ENCODE measurements around the gene TGM5.
"Not testable (repeated sequence)": the region's sequence is repeated elsewhere in the genome, so short reads cannot be mapped to it uniquely, and the experiment has no call there.

The TGM5 gene

GRCh38 chr15:43281926-43282602 is 15.3 kb upstream of the TGM5 start:
- no peak for TF ChIP-seq GATA1 (IDR thresholded peaks at IDR 0.05; ENCODE audit: low read depth, low read length)
- TF ChIP-seq POLR2A (IDR thresholded peaks at IDR 0.05; ENCODE audit: low read length): no peak
- no peak for DNase-seq

DNA sequence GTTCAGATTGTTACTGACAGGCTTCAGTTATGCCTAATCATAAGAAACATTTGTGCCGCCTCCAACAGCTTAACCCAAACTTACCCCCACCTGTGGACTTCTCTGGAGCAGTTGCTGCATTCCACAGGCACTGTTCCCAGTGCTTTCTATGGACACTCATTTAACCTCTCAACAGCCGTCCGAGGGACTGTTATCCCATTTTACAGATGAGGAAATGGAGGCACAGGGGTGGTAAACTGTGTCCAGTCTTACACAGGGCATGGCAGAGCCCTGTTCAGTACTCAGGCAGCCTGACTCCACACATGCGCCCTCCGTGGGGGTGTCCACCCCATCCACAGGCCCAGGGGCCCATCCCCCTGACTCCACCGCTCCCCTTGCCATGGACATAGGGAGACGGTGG is 14.3 kb upstream of the TGM5 start:
- no peak for DNase-seq
- TF ChIP-seq POLR2A (IDR thresholded peaks at IDR 0.05; ENCODE audit: low read length) (no peak), GATA1 (IDR thresholded peaks at IDR 0.05; ENCODE audit: low read depth, low read length) (no peak)

DNA sequence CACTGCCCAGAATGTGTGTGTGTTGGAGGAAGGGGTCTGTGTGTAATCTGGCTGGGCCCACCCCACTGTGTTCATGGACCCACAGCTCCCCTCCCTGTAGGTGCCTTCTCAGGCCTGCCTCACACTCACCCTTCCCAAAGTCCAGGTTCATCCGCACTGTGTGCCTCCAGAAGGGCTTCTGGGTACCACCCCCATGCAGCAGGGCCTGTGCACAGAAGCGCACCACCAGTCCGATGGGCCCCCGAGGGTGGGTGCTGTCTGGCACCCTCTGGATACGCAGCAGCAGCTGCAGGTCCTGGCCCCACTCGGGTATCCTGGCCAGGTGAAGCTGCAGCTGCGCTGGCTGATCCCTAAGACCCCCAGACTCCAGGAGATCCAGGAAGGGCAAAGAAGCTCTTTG is 12.8 kb upstream of the TGM5 start:
- DNase-seq: no peak
- TF ChIP-seq GATA1 (IDR thresholded peaks at IDR 0.05; ENCODE audit: low read depth, low read length): no peak
- TF ChIP-seq POLR2A (IDR thresholded peaks at IDR 0.05; ENCODE audit: low read length): no peak

GRCh38 chr15:43278869-43279268 is 12.1 kb upstream of the TGM5 start:
- DNase-seq: no peak
- TF ChIP-seq GATA1 (IDR thresholded peaks at IDR 0.05; ENCODE audit: low read depth, low read length): no peak
- no peak for TF ChIP-seq POLR2A (IDR thresholded peaks at IDR 0.05; ENCODE audit: low read length)

GRCh38 chr15:43277901-43278300 is 11.2 kb upstream of the TGM5 start:
- DNase-seq: no peak
- no peak for TF ChIP-seq POLR2A (IDR thresholded peaks at IDR 0.05; ENCODE audit: low read length)
- TF ChIP-seq GATA1 (IDR thresholded peaks at IDR 0.05; ENCODE audit: low read depth, low read length): no peak

DNA sequence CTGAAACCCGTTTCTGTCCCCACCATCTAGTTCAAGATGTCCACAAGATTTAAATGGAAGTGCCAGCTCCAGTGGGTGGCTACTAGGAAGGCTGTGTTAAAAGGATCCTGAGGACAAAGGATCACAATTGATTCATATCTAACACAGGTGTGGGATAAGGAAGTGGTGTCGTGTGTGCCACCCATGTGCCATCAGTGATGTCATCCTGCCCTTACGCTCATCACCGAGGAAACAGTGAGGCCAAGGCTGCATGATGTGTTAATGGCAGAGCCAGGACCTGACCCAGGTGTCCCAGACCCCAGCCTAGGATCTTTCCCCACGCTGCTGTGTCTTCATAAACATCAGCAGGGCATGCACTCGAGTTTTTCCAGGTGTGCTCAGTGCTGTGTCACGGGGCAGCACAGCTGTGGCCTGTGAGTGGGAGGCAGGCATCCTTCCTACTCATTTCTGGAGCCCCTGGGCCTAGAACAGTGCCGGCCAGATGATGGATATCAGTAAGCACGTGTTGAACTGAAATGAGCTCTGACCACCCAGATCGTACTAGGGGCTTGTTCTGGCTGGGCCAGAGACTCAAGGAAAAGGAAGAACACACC is 10.6 kb upstream of the TGM5 start:
- TF ChIP-seq GATA1 (IDR thresholded peaks at IDR 0.05; ENCODE audit: low read depth, low read length) (no peak), POLR2A (IDR thresholded peaks at IDR 0.05; ENCODE audit: low read length) (no peak)

DNA sequence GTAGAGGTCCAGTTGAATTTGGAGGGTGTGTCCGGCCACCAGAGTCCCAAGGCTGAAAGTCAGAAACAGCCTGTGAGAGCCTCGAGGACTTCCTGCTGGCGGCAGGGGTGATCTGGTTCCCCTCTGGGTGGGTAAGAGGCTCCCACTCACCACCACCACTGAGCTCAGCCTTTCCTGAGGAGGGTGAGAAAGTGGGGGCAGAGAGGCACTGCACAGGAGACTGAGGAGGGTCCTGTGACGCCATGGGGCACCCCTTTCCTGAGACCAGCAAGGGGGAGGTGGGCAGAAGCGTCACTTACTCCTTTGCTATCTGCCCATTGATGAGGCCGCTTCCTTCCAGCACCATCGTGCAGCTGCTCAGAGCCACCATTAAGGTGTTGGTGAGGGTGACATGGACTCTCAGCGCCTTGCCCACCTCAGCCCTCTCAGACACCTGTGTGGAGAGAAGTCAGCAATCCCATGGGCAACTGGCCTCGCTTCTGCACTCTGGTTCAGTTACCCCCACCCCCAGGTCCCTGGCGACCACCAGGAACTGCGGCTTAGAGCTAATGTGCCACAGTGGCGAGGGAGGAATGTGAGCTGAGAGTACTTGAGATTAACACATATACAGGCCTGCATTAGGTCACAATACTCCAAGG is 10.0 kb upstream of the TGM5 start:
- TF ChIP-seq GATA1 (IDR thresholded peaks at IDR 0.05; ENCODE audit: low read depth, low read length) (no peak), POLR2A (IDR thresholded peaks at IDR 0.05; ENCODE audit: low read length) (no peak)
- no peak for DNase-seq

More for the DNA sequence above, 10.6 kb upstream of the TGM5 start:
- no peak for DNase-seq

GRCh38 chr15:43275740-43276562 is 9.2 kb upstream of the TGM5 start:
- no peak for DNase-seq
- TF ChIP-seq POLR2A (IDR thresholded peaks at IDR 0.05; ENCODE audit: low read length): no peak

GRCh38 chr15:43274136-43274535 is 7.4 kb upstream of the TGM5 start:
- TF ChIP-seq GATA1 (IDR thresholded peaks at IDR 0.05; ENCODE audit: low read depth, low read length) (no peak), POLR2A (IDR thresholded peaks at IDR 0.05; ENCODE audit: low read length) (no peak)
- DNase-seq: no peak

GRCh38 chr15:43273243-43273642 is 6.5 kb upstream of the TGM5 start:
- no peak for DNase-seq
- TF ChIP-seq GATA1 (IDR thresholded peaks at IDR 0.05; ENCODE audit: low read depth, low read length): no peak
- TF ChIP-seq POLR2A (IDR thresholded peaks at IDR 0.05; ENCODE audit: low read length): no peak

GRCh38 chr15:43271908-43272307 is 5.2 kb upstream of the TGM5 start:
- DNase-seq: not testable (repeated sequence)

- no peak for DNase-seq
- TF ChIP-seq GATA1 (IDR thresholded peaks at IDR 0.05; ENCODE audit: low read depth, low read length) (no peak), POLR2A (IDR thresholded peaks at IDR 0.05; ENCODE audit: low read length) (no peak)
Measured at GRCh38 chr15:43270676-43271306, 4.1 kb upstream of the TGM5 start.

GRCh38 chr15:43270113-43270665 is 3.5 kb upstream of the TGM5 start:
- TF ChIP-seq GATA1 (IDR thresholded peaks at IDR 0.05; ENCODE audit: low read depth, low read length) (no peak), POLR2A (IDR thresholded peaks at IDR 0.05; ENCODE audit: low read length) (no peak)
- no peak for DNase-seq
